IPS-18a (cell line): ENCODE measurements around the gene ANKRD60.

ENCODE experiments used
- H3K27ac ChIP-seq: one replicate; pipeline ENCODE4 v1.5.1; 2013; ENCODE audit warnings: low read length
- H3K27me3 ChIP-seq: one replicate; pipeline ENCODE4 v1.6.1; 2013; ENCODE audit warnings: mild to moderate bottlenecking, low read length; ENCODE audit not compliant: control insufficient read depth, insufficient read depth
- H3K36me3 ChIP-seq: one replicate; pipeline ENCODE4 v1.6.1; 2013; ENCODE audit warnings: low read depth, low read length; ENCODE audit not compliant: control insufficient read depth
- H3K4me1 ChIP-seq: one replicate; pipeline ENCODE4 v1.6.1; 2013; ENCODE audit warnings: low read depth, low read length; ENCODE audit not compliant: control insufficient read depth
- H3K4me3 ChIP-seq: one replicate; pipeline ENCODE4 v1.5.1; 2013; ENCODE audit warnings: low read length
- H3K9ac ChIP-seq: one replicate; pipeline ENCODE4 v1.6.1; 2013; ENCODE audit warnings: mild to moderate bottlenecking, low read length, moderate library complexity
- H3K9me3 ChIP-seq: one replicate; pipeline ENCODE4 v1.6.1; 2013; ENCODE audit warnings: low read depth, low read length; ENCODE audit not compliant: control insufficient read depth

Gene ANKRD60

GRCh38 chr20:58215116-58215515, 13.3 kb downstream of the ANKRD60 start:
- H3K27ac ChIP-seq: no peak overlapping the region
- H3K9me3 ChIP-seq: peaks cover 4% of the 10 kb centered on the region
- no peaks in the 10 kb centered on the region for H3K36me3 ChIP-seq
- H3K4me1 ChIP-seq: no peaks in the 10 kb centered on the region
- no peaks in the 10 kb centered on the region for H3K27me3 ChIP-seq
- no peak overlapping the region for H3K9ac ChIP-seq
- H3K4me3 ChIP-seq: no peak overlapping the region

DNA sequence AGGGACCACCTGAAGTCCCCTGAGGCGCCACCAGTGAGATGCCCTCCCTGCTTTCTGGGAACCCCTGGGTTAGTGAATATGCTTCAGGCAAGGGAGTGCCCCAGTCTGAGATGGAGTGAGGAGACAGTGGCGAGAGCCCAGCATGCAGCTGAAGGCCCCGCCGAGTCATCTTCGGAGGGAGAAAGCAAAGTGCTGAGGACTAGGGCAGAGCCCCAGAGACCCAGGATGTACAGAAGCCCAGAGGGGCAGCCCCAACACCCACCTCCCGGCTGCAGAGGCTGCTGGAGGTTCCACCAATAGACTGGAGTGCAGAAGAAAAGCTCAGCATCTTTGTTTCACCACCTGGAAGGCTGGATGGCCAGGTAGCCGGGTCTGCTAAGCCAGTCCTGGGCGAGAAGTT, 14.1 kb downstream of the ANKRD60 start:
- Histone ChIP-seq H3K27me3 (no peaks in the 10 kb centered on the region), H3K4me1 (no peaks in the 10 kb centered on the region), H3K27ac (no peak overlapping the region), H3K9ac (no peak overlapping the region), H3K4me3 (no peak overlapping the region), H3K36me3 (no peaks in the 10 kb centered on the region), H3K9me3 (peaks cover 4% of the 10 kb centered on the region)

- no peaks in the 10 kb centered on the region for H3K36me3 ChIP-seq
- no peak overlapping the region for H3K27ac ChIP-seq
- no peaks in the 10 kb centered on the region for H3K4me1 ChIP-seq
- no peak overlapping the region for H3K4me3 ChIP-seq
- H3K9ac ChIP-seq: no peak overlapping the region
- no peaks in the 10 kb centered on the region for H3K27me3 ChIP-seq
- no peaks in the 10 kb centered on the region for H3K9me3 ChIP-seq
These were observed 14.7 kb downstream of the ANKRD60 start for GRCh38 chr20:58213716-58214115.

- no peak overlapping the region for H3K4me3 ChIP-seq
- H3K9ac ChIP-seq: no peak overlapping the region
- no peaks in the 10 kb centered on the region for H3K36me3 ChIP-seq
- H3K27ac ChIP-seq: no peak overlapping the region
- H3K4me1 ChIP-seq: no peaks in the 10 kb centered on the region
- no peaks in the 10 kb centered on the region for H3K9me3 ChIP-seq
- H3K27me3 ChIP-seq: no peaks in the 10 kb centered on the region
These were observed 15.3 kb downstream of the ANKRD60 start for GRCh38 chr20:58213121-58213520.

DNA sequence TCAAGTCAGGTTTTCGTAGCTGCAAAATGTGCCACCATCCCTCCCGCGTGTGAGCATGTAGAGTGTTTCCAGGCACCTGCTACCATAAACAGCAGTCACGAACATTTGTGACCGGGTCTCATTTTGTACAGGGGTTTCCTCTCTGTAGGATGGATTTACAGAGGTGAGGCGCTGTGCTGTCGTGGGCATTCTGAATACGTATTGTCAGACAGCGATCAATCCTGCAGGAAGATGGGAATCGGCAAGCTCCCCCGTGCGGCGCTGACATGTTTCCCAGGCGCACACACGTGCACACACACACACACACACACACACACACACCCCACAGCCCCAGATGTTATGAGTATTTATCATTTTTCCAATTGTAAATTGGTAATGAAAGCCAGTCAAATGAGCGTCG, 15.8 kb downstream of the ANKRD60 start:
- H3K4me1 ChIP-seq: no peaks in the 10 kb centered on the region
- no peak overlapping the region for H3K27ac ChIP-seq
- H3K9ac ChIP-seq: no peak overlapping the region
- H3K27me3 ChIP-seq: no peaks in the 10 kb centered on the region
- H3K4me3 ChIP-seq: no peak overlapping the region
- H3K36me3 ChIP-seq: no peaks in the 10 kb centered on the region
- H3K9me3 ChIP-seq: no peaks in the 10 kb centered on the region

DNA sequence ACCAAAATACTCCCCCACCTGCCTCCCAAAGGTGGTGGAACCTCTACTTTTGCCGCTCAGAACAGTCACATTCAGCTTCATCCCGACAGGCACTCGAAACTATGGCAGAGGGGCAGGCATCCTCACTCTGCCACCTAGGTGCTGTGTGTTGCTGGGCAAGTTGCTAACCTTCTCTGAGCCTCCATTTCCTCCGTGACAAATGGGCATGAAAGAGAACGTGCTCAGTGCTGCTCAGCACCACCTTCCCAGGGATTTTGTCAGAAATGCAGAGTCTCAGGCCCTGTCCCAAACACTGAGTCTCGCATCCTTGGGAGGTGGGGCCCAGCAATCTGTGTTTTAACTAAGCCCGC, 18.1 kb downstream of the ANKRD60 start:
- H3K27me3 ChIP-seq: no peaks in the 10 kb centered on the region
- no peak overlapping the region for H3K27ac ChIP-seq
- no peak overlapping the region for H3K4me3 ChIP-seq
- H3K4me1 ChIP-seq: no peaks in the 10 kb centered on the region
- no peak overlapping the region for H3K9ac ChIP-seq
- H3K9me3 ChIP-seq: no peaks in the 10 kb centered on the region
- no peaks in the 10 kb centered on the region for H3K36me3 ChIP-seq

DNA sequence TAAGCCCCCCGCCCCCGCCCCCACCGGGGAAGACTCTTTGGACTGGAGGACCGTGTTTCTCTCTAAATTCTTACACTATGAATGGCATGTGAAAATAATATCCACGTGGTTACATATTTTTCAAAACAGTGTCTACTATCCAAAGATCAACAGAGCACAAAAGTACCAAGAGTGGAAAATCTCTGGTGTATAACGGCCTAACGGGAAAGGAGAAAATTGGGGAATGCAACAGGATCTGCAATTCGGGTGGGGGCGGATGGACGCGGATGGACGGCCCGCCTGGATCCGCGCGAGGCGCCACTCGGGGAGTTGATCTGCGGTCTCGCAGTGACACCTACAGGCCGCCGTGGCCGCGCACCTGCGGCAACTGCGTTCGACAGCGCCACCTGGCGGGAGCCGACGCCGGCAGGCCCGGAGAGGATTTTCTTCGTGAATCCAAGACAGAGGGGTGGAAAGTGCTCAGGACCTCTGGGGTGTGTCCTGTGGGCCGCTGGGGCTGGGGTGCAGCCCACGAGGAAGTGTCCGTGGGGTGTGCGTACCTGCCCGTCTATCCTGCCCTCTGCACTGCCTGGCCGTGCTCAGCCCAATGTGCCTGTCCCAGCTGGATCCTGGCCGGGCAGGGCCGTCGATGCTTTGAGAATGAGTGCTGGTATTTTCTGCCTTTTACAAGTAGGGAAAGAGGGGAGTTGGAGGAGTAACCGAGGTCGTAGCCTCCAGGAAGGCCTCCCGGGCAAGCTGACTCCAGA, 18.6 kb downstream of the ANKRD60 start:
- Histone ChIP-seq H3K27me3 (no peaks in the 10 kb centered on the region), H3K9ac (no peak overlapping the region), H3K9me3 (no peaks in the 10 kb centered on the region), H3K4me1 (no peaks in the 10 kb centered on the region), H3K27ac (no peak overlapping the region), H3K36me3 (no peaks in the 10 kb centered on the region), H3K4me3 (no peak overlapping the region)

GRCh38 chr20:58208944-58209343, 19.5 kb downstream of the ANKRD60 start:
- Histone ChIP-seq H3K4me1 (no peaks in the 10 kb centered on the region), H3K27ac (no peak overlapping the region), H3K9me3 (no peaks in the 10 kb centered on the region), H3K27me3 (no peaks in the 10 kb centered on the region), H3K9ac (no peak overlapping the region), H3K4me3 (no peak overlapping the region), H3K36me3 (no peaks in the 10 kb centered on the region)

DNA sequence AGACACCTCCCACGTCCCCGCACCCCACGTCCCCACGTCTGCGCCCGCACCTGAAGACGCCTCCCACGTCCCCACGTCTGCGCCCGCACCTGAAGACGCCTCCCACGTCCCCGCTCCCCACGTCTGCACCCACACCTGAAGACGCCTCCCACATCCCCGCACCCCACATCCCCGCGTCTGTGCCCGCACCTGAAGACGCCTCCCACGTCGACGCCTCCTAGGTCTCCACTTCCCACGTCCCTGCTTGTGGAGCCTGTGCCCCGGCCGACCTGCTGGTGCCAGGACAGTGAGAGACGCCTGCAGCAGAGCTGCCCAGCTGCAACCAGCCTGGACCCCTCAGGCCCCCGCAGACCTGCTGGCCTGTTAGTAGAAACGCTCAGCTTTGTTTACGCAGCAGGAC, 22.6 kb downstream of the ANKRD60 start:
- Histone ChIP-seq H3K27ac (no peak overlapping the region), H3K36me3 (no peaks in the 10 kb centered on the region), H3K4me1 (no peaks in the 10 kb centered on the region), H3K4me3 (no peak overlapping the region), H3K27me3 (no peaks in the 10 kb centered on the region), H3K9me3 (no peaks in the 10 kb centered on the region), H3K9ac (no peak overlapping the region)

DNA sequence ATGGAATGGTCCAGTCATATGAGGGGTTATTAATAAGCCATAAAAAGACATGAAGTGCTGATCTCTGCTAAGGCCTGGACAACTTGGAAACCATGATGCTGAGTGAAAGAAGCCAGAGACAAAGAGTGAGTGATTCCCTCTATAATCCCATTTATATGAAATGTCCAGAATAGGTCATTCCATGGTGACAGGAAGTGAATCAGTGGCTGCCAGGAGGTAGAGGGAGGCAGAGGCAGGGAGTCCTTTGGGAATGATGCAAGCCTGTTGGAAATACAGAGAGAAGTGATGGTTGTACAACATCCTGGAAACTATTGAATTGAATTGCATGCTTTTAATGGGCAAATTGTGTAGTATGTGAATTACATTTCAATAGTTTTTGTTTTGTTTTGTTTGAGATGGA, 26.4 kb downstream of the ANKRD60 start:
- Histone ChIP-seq H3K36me3 (no peaks in the 10 kb centered on the region), H3K4me3 (no peak overlapping the region), H3K9ac (no peak overlapping the region), H3K27me3 (no peaks in the 10 kb centered on the region), H3K4me1 (no peaks in the 10 kb centered on the region), H3K27ac (no peak overlapping the region), H3K9me3 (no peaks in the 10 kb centered on the region)

- no peaks in the 10 kb centered on the region for H3K4me1 ChIP-seq
- H3K4me3 ChIP-seq: no peak overlapping the region
- no peaks in the 10 kb centered on the region for H3K9me3 ChIP-seq
- no peaks in the 10 kb centered on the region for H3K36me3 ChIP-seq
- no peak overlapping the region for H3K9ac ChIP-seq
- no peak overlapping the region for H3K27ac ChIP-seq
- H3K27me3 ChIP-seq: no peaks in the 10 kb centered on the region
These were observed 26.8 kb downstream of the ANKRD60 start for GRCh38 chr20:58201616-58202015.

GRCh38 chr20:58199469-58199868, 29.0 kb downstream of the ANKRD60 start:
- H3K4me1 ChIP-seq: no peaks in the 10 kb centered on the region
- no peak overlapping the region for H3K4me3 ChIP-seq
- no peak overlapping the region for H3K9ac ChIP-seq
- H3K27me3 ChIP-seq: no peaks in the 10 kb centered on the region
- no peaks in the 10 kb centered on the region for H3K36me3 ChIP-seq
- no peak overlapping the region for H3K27ac ChIP-seq
- H3K9me3 ChIP-seq: no peaks in the 10 kb centered on the region
